GM18870 (cell line): ENCODE results near the gene SLC13A3.

Experiments used
- ATAC-seq: cut with Tn5 transposase; IDR thresholded peaks from one replicate; pipeline ENCODE4 v1.9.1; 2021; ENCODE audit warnings: moderate library complexity; ENCODE audit not compliant: unreplicated experiment

Gene SLC13A3

GRCh38 chr20:46637020-46637419, 14.2 kb downstream of the SLC13A3 start:
- ATAC-seq: no peak

GRCh38 chr20:46636514-46636913, 14.7 kb downstream of the SLC13A3 start:
- ATAC-seq: no peak

GRCh38 chr20:46635514-46636136, 15.6 kb downstream of the SLC13A3 start:
- ATAC-seq: no peak

- no peak for ATAC-seq
Observed at GRCh38 chr20:46634528-46634927, 16.7 kb downstream of the SLC13A3 start.

GRCh38 chr20:46631874-46632446, 19.3 kb downstream of the SLC13A3 start:
- ATAC-seq: no peak

GRCh38 chr20:46631212-46631869, 19.9 kb downstream of the SLC13A3 start:
- no peak for ATAC-seq

GRCh38 chr20:46630306-46630705, 21.0 kb downstream of the SLC13A3 start:
- ATAC-seq: no peak

GRCh38 chr20:46629341-46629740, 21.9 kb downstream of the SLC13A3 start:
- ATAC-seq: no peak

GRCh38 chr20:46627234-46627633, 24.0 kb downstream of the SLC13A3 start:
- no peak for ATAC-seq

- no peak for ATAC-seq
Observed at GRCh38 chr20:46626758-46627157, 24.5 kb downstream of the SLC13A3 start.

- ATAC-seq: no peak
Observed at GRCh38 chr20:46625875-46626373, 25.3 kb downstream of the SLC13A3 start.

- no peak for ATAC-seq
Observed at GRCh38 chr20:46624946-46625345, 26.3 kb downstream of the SLC13A3 start.

GRCh38 chr20:46622165-46622564, 29.1 kb downstream of the SLC13A3 start:
- ATAC-seq: no peak

- ATAC-seq: no peak
Observed at GRCh38 chr20:46621492-46621891, 29.8 kb downstream of the SLC13A3 start.

- ATAC-seq: no peak
Observed at GRCh38 chr20:46619445-46619844, 31.8 kb downstream of the SLC13A3 start.

GRCh38 chr20:46618316-46619100, 32.8 kb downstream of the SLC13A3 start:
- no peak for ATAC-seq

- no peak for ATAC-seq
Observed at GRCh38 chr20:46614503-46614902, 36.8 kb downstream of the SLC13A3 start.

GRCh38 chr20:46610145-46610544, 41.1 kb downstream of the SLC13A3 start:
- ATAC-seq: no peak

GRCh38 chr20:46609043-46609442, 42.2 kb downstream of the SLC13A3 start:
- ATAC-seq: no peak

GRCh38 chr20:46607849-46608497, 43.3 kb downstream of the SLC13A3 start:
- no peak for ATAC-seq
